ENCODE data around the gene TAF9B.
"Not testable (repeated sequence)": the region's sequence is repeated elsewhere in the genome, so short reads cannot be mapped to it uniquely, and the experiment has no call there.

The TAF9B gene, protein sequence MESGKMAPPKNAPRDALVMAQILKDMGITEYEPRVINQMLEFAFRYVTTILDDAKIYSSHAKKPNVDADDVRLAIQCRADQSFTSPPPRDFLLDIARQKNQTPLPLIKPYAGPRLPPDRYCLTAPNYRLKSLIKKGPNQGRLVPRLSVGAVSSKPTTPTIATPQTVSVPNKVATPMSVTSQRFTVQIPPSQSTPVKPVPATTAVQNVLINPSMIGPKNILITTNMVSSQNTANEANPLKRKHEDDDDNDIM

DNA sequence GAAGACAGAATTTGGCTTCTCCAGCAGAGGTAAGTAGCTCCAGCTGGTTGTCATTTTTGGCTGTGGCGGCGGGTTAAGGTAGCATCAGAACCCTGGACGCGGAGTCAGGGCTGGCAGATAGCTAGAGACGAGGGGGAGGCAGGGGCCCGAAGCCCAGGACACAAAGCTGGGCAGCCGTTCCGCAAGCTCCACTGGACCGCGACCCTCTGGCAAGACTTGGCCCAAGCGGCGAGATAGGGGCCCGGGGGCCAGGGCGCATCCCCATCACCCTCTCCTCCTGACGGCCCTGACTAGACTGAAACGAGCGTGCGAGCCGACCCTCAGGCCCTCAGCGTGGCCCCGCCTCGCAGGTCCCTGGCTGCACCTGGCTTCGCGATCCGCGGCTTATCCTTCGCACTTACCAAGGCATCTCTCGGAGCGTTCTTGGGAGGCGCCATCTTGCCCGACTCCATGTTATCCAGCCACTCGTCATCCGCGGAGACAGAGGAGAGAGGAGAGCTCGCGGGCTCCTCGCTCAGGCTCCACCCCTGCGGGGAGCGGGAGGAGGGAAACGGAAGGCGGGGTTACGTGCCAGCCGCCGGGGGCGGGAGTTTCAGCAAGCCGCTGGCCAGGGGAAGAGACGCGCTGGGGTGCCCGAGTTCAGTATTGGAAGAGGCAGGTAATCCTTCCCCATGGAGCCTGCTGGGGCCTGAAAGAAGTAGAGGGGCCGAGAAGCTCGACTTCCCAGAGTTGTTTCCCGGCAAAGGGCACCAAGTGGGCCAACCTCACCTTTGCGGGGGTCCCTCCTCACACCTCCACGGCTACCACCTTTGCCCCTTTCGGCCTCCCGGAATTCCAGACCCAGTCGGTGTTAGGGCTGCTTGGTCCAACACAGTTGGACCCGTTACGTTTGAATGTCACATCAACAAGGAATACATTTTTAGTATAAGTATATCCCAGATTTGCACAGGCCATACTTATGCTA is at the start of gene TAF9B:
Gene TAF9B (minus strand): TSS at position 491 of the 964 bp plus-strand sequence. CDS start 39 bp downstream, at position 452.
- peak; percentile 75 to 77 for DNase-seq

DNA sequence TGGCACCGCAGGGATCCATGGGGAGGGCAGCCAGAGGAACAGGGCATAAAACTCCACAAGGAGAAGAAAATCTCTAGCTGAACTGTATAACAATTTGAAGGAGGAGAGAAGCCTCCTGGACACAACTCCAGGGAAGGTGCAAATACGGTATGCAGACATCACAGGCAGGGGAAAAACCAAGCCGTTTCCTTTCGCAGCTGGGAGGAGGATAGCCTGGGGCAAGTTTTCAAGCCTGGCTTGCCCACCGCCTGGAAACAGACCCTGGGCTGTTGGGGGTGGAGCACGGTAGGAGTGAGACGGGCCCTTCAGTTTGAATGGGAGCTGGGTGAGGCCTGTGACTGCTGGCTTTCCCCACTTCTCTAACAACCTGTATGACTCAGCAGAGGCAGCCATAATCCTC is 43.4 kb upstream of the TAF9B start:
- DNase-seq, result no peak

DNA sequence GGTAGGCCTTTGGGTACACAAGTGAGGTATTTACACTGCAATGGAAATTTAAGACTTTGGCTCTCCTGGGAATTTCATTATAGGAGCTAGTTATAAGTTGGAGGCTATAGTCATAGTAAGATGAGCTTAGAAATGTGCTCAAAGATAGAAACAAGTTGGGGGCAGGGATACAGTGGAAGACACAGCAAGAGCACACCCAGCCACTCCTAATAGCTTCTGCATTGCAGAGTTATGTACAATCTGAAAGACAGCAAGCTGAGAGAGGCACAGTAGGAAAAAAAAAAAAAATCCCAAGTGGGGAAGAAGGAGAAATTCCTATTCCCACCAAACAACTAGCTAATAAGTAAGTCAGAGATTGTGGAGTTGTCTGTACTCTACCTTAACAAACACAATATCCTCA is 41.9 kb upstream of the TAF9B start:
- no peak for DNase-seq

DNA sequence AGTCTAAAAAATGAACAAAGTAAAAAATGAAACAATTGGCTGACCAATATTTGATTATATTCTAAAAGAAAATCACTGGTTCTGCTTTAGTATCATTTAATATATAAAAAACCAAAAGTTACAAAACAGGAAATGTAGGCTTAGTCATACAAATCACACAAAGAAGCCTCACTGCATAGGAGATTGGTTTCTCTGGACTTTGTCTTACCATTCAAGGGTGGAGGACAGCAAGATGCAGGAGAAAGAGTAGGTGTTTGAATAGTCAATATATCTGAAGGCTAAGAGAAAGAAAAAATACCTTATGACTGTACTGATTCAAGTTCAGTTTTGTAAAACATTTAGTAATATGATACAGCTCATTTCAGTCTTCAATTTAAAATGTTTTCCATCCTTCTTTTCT is 28.6 kb upstream of the TAF9B start:
- no peak for DNase-seq

DNA sequence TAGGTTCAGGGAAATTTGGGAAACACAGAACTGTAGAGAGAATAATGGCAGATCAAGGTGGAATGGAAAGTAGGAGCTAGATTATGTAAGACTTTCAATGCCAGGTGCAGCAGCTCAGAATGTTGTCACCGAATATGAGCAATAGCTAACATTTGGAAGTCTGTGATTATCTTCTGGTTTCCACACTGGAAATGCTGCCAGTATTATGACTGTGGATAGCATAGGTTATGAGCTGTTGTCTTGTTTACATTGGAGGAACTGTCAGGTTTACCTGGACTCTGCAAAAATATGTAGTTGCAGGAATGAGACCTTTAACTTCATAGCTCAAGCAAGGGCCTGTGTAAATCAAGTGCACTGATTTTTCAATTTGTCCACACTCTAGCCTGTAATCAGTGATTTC is 26.0 kb upstream of the TAF9B start:
- DNase-seq, result no peak

DNA sequence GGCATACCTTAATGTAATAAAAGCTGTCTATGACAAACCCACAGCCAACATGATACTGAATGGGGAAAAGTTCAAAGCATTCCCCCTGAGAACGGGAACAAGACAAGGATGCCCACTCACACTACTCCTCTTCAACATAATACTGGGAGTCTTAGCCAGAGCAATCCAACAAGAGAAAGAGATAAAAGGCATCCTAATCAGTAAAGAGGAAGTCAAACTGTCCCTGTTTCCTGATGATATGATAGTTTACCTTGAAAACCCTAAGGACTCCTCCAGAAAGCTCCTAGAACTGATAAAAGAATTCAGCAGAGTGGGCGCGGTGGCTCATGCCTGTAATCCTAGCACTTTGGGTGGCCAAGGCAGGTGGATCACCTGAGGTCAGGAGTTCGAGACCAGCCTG is 23.7 kb upstream of the TAF9B start:
- DNase-seq, result not testable (repeated sequence)

DNA sequence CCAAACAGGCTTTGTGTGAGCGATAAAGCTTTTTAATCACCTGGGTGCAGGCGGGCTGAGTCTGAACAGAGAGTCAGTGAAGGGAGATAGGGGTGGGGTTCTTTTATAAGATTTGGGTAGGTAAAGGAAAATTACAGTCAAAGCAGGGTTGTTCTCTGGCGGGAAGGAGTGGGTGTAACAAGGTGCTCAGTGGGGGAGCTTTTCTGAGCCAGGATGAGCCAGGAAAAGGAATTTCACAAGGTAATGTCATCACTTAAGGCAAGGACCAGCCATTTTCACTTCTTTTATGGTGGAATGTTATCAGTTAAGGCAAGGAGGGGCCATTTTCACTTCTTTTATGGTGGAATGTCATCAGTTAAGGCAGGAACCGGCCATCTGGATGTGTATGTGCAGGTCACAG is 21.3 kb upstream of the TAF9B start:
- not testable (repeated sequence) for DNase-seq

DNA sequence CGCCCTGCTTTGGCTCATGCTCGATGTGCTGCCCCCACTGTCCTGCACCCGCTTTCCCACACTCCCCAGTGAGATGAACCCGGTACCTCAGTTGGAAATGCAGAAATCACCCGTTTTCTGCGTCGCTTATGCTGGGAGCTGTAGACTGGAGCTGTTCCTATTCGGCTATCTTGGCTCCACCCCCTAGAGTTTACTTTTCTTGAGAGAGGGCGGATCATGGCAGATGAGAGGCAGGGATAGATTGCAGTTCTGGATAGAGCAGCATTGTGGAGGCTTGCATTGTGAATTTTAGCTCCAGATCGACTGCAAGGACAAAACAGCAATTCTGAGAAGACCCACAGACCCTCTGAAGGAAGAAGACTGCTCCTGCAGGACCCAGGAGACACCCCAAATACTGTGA is 18.4 kb upstream of the TAF9B start:
- DNase-seq, result not testable (repeated sequence)

DNA sequence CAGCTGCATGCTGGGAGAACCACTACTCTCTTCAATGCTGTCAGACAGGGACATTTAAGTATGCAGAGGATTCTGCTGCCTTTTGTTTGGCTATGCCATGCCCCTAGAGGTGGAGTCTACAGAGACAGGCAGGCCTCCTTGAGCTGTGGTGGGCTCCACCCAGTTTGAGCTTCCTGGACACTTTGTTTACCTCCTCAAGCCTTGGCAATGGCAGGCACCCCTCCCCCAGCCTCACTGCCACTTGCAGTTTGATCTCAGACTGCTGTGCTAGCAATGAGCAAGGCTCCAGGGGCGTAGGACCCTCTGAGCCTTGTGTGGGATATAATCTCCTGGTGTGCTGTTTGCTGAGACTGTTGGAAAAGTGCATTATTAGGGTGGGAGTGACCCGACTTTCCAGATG is 17.9 kb upstream of the TAF9B start:
- DNase-seq, result not testable (repeated sequence)

DNA sequence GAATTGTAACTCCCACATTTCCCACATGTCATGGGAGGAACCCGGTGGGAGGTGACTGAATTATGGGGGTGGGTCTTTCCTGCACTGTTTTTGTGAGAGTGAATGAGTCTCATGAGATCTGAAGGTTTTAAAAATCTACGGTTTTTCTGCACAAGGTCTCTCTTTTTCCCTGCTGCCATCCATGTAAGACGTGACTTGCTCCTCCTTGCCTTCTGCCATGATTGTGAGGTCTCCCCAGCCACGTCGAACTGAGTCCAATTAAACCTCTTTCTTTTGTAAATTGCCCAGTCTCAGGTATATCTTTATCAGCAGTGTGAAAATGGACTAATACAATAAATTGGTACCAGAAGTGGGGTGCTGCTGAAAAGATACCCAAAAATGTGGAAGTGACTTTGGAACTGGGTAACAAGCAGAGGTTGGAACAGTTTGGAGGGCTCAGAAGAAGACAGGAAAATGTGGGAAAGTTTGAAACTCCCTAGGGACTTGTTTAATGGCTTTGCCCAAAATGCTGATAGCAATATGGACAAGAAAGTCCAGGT is 7.6 kb upstream of the TAF9B start:
- DNase-seq, result not testable (repeated sequence)

DNA sequence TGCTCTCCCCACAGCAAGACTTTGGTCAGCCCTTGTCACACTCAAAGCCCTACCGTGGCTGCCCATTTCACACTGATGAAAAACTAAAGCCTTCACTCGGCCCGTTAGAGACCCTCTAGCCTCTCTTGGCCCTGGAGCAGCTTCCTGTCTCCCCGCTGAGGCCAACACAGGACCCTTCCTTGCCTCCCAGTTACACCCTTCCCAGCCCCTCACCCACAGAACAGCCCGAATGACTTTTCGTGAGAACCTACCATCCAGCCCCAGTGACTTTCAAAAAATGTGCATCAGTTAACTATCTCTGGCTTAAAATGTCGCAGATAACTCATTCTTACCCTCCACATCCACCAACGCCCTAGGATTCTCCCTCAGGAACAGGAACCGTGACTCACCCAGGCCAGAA is 756 bp upstream of the TAF9B start:
- DNase-seq, result no peak

DNA sequence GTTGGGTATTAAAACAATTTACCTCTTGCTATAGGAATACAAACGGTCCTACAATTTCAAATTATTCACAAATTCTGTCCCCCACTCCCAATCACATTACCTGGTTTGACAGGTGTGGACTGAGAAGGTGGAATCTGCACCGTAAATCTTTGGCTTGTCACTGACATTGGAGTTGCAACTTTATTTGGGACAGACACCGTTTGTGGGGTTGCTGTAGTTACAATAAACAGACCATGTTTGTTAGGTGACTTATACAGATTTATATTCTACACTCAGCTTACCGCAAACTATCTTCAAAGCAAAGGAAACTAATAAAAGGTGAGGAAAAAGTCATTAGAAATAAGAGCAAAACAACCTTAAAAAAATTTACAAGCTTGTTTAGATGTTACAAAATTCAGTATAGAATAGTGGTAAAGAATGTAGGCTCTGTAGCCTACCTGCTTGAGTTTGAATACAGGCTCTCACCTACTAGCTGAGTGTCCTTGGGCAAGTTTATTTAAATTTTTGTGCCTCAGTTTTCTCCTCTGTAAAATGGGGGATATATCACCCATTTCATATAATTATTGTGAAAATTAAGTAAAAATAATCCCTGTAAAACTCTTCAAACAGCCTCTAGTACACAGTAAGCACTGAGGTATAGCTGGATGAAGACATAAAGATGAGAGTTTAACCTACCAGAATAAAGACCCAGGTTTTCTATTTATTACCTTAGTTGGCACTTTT is 6.1 kb downstream of the TAF9B start:
- no peak for DNase-seq

DNA sequence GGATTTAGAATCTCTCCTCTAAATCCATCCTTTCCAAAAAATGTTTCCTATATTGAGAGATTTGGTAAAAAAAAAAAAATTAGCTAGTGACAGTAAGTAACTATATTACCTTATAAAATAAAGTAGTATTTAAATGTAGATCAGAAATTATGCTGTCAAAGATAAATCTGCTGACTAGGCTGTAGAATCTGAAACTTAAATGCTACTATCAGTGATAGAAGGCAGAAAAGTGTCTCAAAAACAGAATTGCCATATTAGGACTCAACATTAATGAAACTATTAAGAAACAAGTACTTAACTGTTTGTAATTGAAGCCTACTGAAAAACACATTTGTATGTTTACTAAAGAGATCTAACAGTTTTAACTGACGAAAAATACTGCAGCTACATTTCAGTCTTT is 8.3 kb downstream of the TAF9B start:
- no peak for DNase-seq

DNA sequence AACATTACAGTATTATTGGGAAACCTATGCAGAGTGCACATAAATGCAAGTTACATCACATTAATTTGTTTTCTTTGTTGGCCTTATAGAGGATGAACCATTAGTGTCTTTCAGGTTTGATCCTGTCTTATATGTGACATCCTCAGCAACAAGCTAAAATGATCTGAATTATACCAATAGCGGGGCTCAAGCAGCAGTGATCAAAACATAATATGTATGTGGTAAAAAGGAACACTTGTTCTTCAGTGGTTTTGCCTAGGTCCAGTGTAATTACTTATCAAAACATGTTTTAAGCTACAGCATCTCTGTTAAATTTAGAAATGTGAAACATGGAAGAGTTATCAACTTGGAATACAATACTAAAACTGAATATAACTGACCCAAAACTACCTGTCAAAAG is 9.1 kb downstream of the TAF9B start:
- no peak for DNase-seq

DNA sequence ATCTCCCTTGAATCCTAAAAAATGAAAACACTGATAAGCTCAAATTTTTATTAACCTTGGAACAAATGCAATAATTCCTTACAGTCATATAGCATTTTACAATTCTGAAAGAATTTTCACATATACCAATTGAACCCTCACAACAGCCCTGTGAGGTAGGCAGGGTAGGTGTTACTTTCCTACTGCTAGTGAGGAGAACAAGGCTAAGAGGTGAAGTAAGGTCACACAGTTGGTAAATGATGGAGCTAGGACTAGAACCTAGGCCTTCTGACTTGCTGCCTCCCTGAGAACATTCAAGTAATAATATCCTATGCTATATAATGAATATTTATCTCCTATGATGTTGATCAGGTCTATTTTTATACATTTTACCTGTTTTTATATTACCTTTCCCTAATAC is 9.7 kb downstream of the TAF9B start:
- DNase-seq, result no peak

DNA sequence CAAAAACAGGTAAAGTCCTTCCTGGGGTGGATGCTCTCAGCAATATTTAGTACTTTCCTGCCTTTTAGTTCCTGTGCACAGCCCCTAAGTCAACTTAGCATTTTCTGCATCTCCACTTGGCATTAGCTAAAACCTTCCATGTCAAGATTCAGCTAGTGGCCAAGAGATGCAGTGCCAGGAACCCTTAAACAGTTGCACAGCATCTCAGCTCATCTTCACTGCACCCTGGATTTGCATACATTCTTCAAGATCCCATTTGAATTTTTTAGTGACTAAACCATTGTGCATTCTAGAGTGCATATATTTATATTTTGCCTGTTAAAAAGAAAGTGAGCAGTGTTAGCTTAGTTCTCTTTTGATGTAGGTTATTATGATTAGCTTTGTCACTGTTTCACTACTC is 13.7 kb downstream of the TAF9B start:
- not testable (repeated sequence) for DNase-seq

DNA sequence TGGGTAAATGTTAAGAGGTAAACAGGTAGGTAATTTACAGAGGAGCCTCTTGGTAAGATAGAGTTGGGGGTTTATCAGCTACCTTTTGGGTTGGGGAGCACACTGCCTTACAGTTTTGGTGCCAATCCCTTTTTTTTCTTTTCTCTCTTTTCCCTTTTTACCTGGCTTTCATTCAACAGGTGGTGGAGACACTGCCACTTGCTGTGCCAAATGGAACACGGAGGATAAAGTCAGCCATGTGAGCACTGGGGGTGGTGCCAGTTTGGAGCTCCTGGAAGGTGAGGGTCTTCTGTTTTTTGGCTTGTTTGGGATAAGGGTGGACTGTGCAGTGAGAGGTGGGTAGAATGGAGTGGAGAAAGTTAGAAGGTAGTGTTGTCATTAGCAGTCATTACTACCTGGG is 14.3 kb downstream of the TAF9B start:
- DNase-seq, result no peak

DNA sequence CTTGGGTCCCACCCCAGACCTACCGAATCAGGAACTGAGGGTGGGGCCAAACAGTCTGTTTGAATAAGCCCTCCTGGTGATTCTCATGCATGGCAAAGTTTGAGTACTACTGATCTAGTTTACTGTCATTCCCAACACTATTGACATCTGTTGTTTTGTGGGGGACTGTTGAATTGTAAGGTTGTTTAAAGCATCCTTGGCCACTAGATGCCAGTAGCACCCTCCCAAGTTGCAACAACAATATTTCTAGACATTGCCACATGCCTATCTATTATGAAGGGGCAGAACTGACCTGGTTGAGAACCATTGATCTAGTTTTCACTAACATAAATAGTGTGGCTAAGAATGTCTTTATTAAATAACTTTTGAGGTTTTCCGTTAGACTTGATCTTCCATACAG is 15.1 kb downstream of the TAF9B start:
- no peak for DNase-seq

DNA sequence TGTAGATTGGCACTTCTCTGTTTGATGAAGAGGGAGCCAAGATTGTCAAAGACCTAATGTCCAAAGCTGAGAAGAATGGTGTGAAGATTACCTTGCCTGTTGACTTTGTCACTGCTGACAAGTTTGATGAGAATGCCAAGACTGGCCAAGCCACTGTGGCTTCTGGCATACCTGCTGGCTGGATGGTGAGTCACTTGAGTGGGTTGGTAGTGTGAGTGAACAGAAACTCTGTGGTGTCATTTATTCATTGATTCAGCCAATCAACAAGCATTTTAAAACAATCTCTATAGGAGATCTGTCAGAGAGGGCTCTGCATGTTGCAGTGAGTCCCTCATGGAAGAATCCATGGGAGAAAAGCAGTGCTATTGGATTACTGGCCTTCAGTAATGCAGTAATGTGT is 16.3 kb downstream of the TAF9B start:
- peak; percentile 36 for DNase-seq

DNA sequence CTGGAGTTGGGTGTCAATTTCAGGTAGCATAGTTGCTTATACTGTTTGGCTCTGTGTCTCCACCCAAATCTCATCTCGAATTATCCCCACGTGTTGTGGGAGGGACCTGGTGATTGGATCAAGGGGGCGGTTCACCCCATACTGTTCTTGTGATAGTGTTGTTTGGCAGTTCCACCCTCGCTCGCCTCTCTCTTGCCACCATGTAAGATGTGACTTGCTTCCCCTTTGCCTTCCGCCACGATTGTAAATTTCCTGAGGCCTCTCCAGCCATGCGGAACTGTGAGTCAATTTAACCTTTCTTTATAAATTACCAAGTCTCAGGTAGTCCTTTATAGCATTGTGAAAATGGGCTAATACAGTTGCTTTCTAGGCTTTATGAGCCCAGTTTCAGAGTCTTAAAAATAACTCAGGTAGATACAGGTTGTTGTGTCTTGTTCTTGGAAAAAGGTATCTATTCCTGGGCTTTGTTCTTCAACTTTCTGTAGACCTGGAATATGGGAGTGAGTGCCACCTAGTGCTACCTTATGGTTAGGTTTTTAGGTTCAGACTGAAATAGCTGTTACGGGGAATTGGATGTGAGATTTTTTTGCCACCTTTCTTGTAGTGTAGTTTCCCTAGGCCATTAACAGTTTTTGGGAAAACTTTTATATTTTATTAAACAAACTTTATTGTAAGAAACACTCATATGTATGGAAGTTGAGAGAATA is 19.8 kb downstream of the TAF9B start:
- DNase-seq, result no peak

DNA sequence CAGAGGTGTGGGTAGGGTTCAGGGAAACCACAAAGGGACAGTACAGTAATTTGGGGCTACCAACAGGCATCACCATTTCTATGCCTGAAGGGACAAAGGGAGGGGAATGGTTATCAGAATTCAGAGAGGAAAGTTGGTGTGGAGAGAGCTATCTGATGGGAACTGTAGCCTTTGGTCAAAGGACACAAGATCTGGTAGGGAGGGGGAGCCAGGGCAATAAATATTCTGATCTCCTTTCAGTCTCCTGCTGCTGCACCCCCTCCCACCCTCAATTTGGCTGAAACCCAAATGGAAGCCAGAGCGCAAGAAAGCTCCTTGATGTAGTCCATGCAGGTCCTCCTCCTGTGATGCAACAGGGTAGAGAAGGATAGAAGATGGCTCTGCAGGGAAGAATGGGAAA is 20.8 kb downstream of the TAF9B start:
- no peak for DNase-seq

DNA sequence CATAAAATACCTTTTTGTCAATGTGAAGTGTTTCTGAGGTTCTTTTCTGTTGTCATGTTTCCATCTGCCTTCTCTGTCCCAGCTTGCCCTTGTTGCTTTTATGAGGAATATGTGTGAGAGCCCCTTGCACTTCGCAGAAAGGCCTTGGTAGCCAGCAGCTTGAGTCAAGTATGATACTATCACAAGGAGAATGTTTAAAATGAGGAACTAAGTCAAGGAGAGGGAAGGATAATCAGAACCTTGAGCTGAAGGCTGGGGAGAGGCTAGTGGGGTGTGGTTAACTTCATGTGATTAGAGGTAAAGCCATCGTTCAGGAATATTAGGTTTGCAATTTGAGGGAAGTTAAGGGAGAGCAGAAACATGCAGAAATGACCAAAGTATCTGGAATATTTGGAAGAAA is 22.7 kb downstream of the TAF9B start:
- DNase-seq, result no peak

DNA sequence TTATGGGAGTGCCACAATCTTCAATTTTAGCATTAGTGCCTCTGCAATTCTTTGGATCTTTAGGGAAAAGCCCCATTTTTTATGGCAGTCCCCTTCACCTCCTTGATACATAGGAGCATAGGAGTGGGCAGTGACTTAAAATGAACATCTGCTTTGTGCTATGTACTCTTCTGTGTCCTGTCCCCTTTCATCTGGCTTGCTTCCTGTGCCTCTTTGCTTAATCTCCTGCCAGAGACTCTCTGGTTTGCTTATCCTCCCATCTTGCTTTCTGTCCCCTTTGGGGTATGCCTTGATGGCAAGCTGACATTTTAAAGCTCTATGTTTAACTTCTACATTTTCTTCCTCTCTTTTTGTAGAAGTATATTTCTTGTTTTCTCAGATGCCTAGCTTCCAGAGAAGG is 23.1 kb downstream of the TAF9B start:
- DNase-seq, result no peak
